AG04449 (cell line): Measurements from ENCODE around the gene C6.
"Not testable (repeated sequence)": the region's sequence is repeated elsewhere in the genome, so short reads cannot be mapped to it uniquely, and the experiment has no call there.

ENCODE experiments used
- CTCF ChIA-PET: fragments of 350-600 bp; formaldehyde crosslinking; extraction: SDS; loops from one replicate; lab custom pipeline; 2021; ENCODE audit warnings: antibody characterized with exemption; lab: Yijun Ruan, JAX
- POLR2A ChIA-PET: fragments of 400-600, 350-600 bp; formaldehyde crosslinking; extraction: SDS; loops from one replicate; lab custom pipeline; 2020; ENCODE audit warnings: antibody characterized with exemption, inconsistent platforms; lab: Yijun Ruan, JAX
- DNase-seq: peaks from one replicate; pipeline ENCODE4 v3.0.0-alpha.2; 2010; ENCODE audit warnings: low read depth, low spot score
- H3K4me3 ChIP-seq: 2 replicates; pipeline ENCODE4 v1.5.1; 2011; ENCODE audit warnings: low read depth, mild to moderate bottlenecking, control low read depth, low read length
- TF ChIP-seq, protein P1 (sequence below): IDR thresholded peaks from one replicate; pipeline ENCODE4 v1.5.1; 2011; ENCODE audit warnings: mild to moderate bottlenecking, moderate library complexity, low read length, control low read depth, inconsistent platforms; ENCODE audit not compliant: insufficient read depth; ENCODE audit errors: missing control alignments

C6 gene

DNA sequence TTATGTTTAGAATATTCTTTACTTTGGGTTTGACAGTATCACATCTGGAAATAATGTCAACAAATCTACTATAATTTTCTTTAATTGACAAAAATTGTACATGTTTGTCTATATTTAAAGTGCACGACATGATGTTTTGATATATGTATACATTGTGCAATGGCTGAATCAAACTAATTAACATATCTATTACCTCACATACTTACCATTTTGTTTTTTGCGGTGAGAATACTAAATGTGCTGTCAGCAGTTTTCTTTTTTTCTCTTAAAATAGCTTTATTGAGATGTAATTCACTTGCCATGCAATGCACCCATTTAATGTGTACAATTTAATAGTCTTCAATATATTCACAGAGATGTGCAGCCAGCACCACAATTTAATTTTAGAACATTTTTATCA lies 10.6 kb upstream of the C6 start:
- DNase-seq = no peak
- ChIA-PET CTCF (no interaction called here), POLR2A (no interaction called here)
- H3K4me3 ChIP-seq = no peak overlapping the region
- TF ChIP-seq, protein P1, sequence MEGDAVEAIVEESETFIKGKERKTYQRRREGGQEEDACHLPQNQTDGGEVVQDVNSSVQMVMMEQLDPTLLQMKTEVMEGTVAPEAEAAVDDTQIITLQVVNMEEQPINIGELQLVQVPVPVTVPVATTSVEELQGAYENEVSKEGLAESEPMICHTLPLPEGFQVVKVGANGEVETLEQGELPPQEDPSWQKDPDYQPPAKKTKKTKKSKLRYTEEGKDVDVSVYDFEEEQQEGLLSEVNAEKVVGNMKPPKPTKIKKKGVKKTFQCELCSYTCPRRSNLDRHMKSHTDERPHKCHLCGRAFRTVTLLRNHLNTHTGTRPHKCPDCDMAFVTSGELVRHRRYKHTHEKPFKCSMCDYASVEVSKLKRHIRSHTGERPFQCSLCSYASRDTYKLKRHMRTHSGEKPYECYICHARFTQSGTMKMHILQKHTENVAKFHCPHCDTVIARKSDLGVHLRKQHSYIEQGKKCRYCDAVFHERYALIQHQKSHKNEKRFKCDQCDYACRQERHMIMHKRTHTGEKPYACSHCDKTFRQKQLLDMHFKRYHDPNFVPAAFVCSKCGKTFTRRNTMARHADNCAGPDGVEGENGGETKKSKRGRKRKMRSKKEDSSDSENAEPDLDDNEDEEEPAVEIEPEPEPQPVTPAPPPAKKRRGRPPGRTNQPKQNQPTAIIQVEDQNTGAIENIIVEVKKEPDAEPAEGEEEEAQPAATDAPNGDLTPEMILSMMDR = no peak

DNA sequence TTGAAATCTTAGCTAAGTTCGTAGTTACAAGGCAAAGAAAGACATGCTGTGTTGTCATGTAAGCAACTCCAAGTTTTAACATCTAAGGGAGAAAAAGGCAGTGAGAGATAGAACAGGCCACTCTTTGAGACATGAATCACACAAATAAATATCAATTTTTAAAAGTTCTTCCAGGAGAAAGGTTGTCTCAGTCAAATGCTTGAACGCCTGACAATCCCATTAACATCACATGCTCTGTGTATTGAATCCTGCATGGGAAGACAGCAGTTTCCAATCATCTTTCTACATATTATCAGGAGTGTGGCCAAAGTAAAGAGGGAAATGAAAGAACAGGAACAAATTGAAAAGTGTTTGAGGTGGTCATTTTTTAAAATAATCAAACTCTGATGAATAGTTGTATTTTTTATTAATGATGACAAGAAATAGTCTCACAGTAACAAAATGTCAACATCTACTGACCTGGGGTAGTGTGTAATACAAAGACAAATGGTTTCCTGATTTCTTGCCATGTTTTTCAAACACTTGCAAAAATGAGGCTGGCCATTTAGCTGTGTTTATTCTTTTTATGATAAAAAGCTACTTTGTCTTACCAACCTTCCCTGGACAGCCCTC lies 6.4 kb upstream of the C6 start:
- DNase-seq = no peak
- TF ChIP-seq, protein P1 = no peak
- ChIA-PET CTCF (interaction anchor here (1.7 kb wide), 1 partner anchor 11 kb away, joined by 3 read pairs; no protein-coding TSS in a partner anchor), POLR2A (no interaction called here)
- H3K4me3 ChIP-seq = no peak overlapping the region

DNA sequence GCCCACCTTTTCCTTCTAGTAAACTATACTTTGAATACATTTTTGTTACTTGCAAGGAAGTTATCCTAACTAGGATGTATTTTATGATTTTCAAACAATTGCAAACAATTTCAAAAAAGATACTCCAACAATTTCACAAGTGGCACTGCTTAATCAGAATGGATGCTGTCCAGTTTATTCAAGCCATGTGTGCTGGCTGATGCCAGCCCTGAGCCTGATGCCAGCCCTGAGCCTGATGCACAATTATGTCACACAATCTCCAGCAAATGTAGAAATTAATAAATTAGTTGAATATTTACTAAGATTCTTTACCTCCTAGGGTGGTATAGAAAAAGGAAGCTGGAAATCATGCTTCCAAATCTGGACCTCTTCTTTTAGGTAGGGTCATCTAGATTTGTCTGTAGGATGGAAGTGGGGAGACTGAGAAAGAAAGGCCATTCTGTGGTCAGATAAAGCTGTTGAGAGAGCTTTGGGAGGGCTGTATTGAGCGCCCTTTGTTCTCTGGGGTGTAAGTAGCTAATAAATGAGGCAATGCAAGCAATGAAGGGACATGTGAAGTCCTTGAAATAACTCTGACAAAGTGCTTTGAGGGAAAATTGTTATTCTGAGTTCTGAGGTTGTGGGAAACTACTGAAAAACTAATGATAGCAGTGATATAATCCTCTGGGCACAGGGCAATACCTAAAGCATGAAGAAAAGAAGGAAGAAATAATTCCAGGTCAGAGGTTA lies 5.8 kb upstream of the C6 start:
- POLR2A ChIA-PET = no interaction called here
- H3K4me3 ChIP-seq = no peak overlapping the region
- no peak for DNase-seq
- TF ChIP-seq, protein P1 = no peak
- CTCF ChIA-PET = no interaction called here

DNA sequence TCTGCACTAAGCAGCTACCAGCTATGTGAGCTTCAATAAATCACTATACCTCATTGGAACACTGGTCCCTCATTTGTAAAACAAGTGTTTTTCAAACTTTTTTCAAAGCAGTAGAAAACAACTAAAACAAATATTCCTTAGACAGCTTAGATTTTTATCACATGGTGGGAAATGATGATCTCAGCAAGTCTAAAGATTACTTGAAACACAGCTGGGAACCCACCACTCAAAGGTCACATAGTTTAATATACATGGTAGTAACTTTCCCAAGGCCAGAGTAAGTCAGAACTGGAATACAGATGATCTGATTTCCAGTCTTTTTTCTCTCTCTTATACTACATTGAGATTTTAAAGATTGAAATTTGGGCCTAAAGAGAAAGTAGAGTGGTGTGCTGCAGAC lies 850 bp upstream of the C6 start:
- no peak for DNase-seq
- ChIA-PET POLR2A (no interaction called here), CTCF (no interaction called here)
- H3K4me3 ChIP-seq = no peak overlapping the region
- TF ChIP-seq, protein P1 = no peak

DNA sequence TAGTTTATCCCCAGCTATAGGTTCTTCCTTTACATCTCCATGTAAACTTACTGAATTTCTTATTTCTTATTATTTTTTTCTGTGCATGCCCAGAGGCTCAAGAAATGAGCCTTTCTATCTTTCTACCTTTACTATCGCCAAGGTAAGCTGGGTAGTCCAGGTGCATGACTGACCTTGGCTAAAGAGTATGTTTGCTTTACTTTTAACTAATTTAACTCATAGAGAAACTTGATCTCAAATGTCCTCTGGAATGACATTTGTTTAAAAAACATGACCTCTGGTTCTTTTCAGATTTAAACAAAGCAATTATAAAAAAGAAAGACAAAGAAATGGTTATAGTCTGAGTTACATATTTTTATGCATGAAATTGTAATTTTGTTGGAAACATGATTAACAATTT lies 397 bp downstream of the C6 start:
- ChIA-PET POLR2A (no interaction called here), CTCF (no interaction called here)
- DNase-seq = no peak
- TF ChIP-seq, protein P1 = no peak
- H3K4me3 ChIP-seq = no peak overlapping the region

DNA sequence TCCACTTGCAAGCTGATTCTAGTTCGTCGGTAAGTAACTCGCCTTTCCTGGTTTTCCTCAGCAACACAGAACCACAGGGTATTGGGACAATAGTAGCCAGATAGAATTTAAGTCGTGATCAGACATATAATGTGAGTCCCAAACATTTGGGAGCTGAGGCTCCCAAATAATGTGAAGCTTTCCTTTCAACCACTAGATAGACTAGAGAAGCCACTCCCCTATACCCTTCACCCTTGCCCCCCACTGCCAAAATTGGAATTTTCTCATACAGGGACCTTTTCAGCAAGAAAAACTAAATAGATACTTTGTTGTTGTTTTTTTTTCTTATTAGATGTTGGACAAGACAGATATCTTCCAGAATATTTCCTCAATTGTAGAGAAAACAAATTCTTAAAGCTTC lies 1.9 kb downstream of the C6 start:
- POLR2A ChIA-PET = no interaction called here
- H3K4me3 ChIP-seq = no peak overlapping the region
- no peak for DNase-seq
- CTCF ChIA-PET = no interaction called here
- TF ChIP-seq, protein P1 = no peak

DNA sequence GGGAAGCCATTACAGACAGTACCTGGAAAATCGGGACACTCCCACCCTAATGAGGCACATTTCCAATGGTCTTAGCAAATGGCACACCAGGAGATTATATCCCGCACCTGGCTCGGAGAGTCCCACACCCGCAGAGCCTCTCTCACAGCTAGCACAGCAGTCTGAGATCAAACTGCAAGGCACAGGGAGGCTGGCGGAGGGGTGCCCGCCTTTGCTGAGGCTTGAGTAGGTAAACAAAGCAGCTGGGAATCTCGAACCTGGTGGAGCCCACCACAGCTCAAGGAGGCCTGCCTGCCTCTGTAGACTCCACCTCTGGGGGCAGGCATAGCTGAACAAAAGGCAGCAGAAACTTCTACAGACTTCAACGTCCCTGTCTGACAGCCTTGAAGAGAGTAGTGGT lies 7.9 kb downstream of the C6 start:
- POLR2A ChIA-PET, DNase-seq, H3K4me3 ChIP-seq: not testable (repeated sequence)
- CTCF ChIA-PET = interaction anchor here (0.6 kb wide), 1 partner anchor 15 kb away, joined by 3 read pairs; no protein-coding TSS in a partner anchor
